Adrenal gland (tissue), 5 donors: ENCODE measurements around the gene TFE3.

ENCODE experiments used
- POLR2A ChIP-seq, 2 donors: fragments of 450-650 bp; IDR thresholded peaks; one replicate each; pipeline ENCODE4 v1.6.1; 2017; ENCODE audit warnings: antibody characterized with exemption in 2 of 2, mild to moderate bottlenecking in 2 of 2, moderate library complexity in 1 of 2
- TF ChIP-seq, protein P1 (sequence below), 6 experiments: fragments of 450-650 bp in 4 of 6; fragments of 200-600 bp in 2 of 6; sonication (generic) in 1 of 6; IDR thresholded peaks; 1 replicate in 5 of 6; 2 replicates in 1 of 6; pipeline versions ENCODE4 v1.5.1 to v1.8.0; 2016 to 2021; ENCODE audit warnings: antibody characterized with exemption in 6 of 6, mild to moderate bottlenecking in 2 of 6, moderate library complexity in 1 of 6
- donor health status: DM: no; HTN: no; CAD: no.

DNA sequence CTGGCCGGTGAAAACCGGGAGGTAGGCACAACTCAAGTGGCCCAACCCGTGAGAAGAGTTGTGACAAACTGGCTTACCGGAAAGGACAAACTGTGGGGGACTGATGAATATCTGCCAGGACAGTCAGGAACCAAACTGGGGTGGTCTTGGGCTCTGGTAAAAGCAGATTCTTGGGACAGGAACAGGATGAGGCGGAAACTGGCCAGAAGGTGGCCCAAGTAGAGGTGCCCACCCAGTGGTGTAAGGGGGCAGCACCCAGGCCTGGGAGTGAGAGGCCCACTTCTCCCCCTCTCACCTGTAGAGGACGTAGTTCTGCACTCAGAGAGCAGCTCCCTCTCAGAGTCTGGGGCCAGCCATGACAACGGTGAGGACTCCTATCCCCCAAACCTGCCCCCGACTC, 21.6 kb upstream of the TFE3 start:
- TF ChIP-seq, protein P1, sequence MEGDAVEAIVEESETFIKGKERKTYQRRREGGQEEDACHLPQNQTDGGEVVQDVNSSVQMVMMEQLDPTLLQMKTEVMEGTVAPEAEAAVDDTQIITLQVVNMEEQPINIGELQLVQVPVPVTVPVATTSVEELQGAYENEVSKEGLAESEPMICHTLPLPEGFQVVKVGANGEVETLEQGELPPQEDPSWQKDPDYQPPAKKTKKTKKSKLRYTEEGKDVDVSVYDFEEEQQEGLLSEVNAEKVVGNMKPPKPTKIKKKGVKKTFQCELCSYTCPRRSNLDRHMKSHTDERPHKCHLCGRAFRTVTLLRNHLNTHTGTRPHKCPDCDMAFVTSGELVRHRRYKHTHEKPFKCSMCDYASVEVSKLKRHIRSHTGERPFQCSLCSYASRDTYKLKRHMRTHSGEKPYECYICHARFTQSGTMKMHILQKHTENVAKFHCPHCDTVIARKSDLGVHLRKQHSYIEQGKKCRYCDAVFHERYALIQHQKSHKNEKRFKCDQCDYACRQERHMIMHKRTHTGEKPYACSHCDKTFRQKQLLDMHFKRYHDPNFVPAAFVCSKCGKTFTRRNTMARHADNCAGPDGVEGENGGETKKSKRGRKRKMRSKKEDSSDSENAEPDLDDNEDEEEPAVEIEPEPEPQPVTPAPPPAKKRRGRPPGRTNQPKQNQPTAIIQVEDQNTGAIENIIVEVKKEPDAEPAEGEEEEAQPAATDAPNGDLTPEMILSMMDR (IDR thresholded peaks at IDR 0.05): no peak
- no peak for TF ChIP-seq POLR2A (IDR thresholded peaks at IDR 0.05)
